ENCODE data around the gene ESYT2. TPM values are rescaled to one million over a fixed set of nuclear protein-coding genes. Genes with fewer than 3 reads are reported as not detected.

The ESYT2 gene
- total and polyA plus RNA-seq, 9 of the 15 experiments (the other 6 are each of a cell fraction or from before 2014, with no cell fraction given), result 5.8 to 86.9 (median 64.7) TPM

GRCh38 chr7:158828133-158829020 lies 932 bp downstream of the ESYT2 start (continued):
- TF ChIP-seq ZNF274 (IDR thresholded peaks at IDR 0.05; ENCODE audit: borderline replicate concordance, low read depth, low read length), result no peak
- TF ChIP-seq TRIM25 (IDR thresholded peaks at IDR 0.05; ENCODE audit: borderline replicate concordance), result no peak
- TF ChIP-seq ILK (tag; IDR thresholded peaks at IDR 0.05; ENCODE audit: borderline replicate concordance, low read depth), result no peak
- TF ChIP-seq POU5F1 (IDR thresholded peaks at IDR 0.05; ENCODE audit: borderline replicate concordance, low read depth, low read length, partially characterized antibody), result no peak
- TF ChIP-seq CTBP1 (IDR thresholded peaks at IDR 0.05; ENCODE audit: borderline replicate concordance), result peak; percentile 70
- no peak for TF ChIP-seq DMBX1 (CRISPR knock-in tag; IDR thresholded peaks at IDR 0.05; ENCODE audit: borderline replicate concordance)
- no peak for TF ChIP-seq SRSF3 (IDR thresholded peaks at IDR 0.05; ENCODE audit: insufficient read depth, low read length)
- no peak for TF ChIP-seq ATF7 (IDR thresholded peaks at IDR 0.05)
- TF ChIP-seq ZNF436 (CRISPR knock-in tag; IDR thresholded peaks at IDR 0.05), result no peak
- no peak for TF ChIP-seq GABPB2 (CRISPR knock-in tag; conservative IDR thresholded peaks at IDR 0.05)
- no peak for TF ChIP-seq NONO (IDR thresholded peaks at IDR 0.05; ENCODE audit: low read depth in 2 of 2, low read length in 1 of 2)
- no peak for TF ChIP-seq HEY1 (CRISPR knock-in tag; IDR thresholded peaks at IDR 0.05; ENCODE audit: borderline replicate concordance)
- TF ChIP-seq SMARCA5 (IDR thresholded peaks at IDR 0.05), result no peak
- TF ChIP-seq CHD1 (IDR thresholded peaks at IDR 0.05; ENCODE audit: low read length), result peak; percentile 99
- TF ChIP-seq DEAF1 (CRISPR knock-in tag; IDR thresholded peaks at IDR 0.05), result no peak
- TF ChIP-seq HNRNPLL (IDR thresholded peaks at IDR 0.05; ENCODE audit: low read depth, low read length, poor library complexity, severe bottlenecking), result peak; percentile 57
- no peak for TF ChIP-seq RFX5 (IDR thresholded peaks at IDR 0.05; ENCODE audit: low read depth, low read length)
- no peak for TF ChIP-seq SIX5 (IDR thresholded peaks at IDR 0.05; ENCODE audit: borderline replicate concordance in 1 of 2, insufficient read depth in 1 of 2, low read depth in 1 of 2, low read length in 2 of 2)
- TF ChIP-seq CCAR2 (IDR thresholded peaks at IDR 0.05; ENCODE audit: low read depth, low read length), result no peak
- TF ChIP-seq ZBTB26 (CRISPR knock-in tag; IDR thresholded peaks at IDR 0.05), result no peak

All from K562 (cell line).